NCI-H2107 (cell line): ENCODE data around the gene PRPS1L1.

ENCODE experiments used
- DNase-seq: peaks from one replicate; lab custom pipeline; 2025; lab: John Stamatoyannopoulos, UW

PRPS1L1 gene

GRCh38 chr7:18013936-18014335 lies 13.7 kb downstream of the PRPS1L1 start:
- no peak for DNase-seq

- DNase-seq = no peak
Observed at GRCh38 chr7:18004372-18004771, 23.3 kb downstream of the PRPS1L1 start.

GRCh38 chr7:18003286-18003994 lies 24.2 kb downstream of the PRPS1L1 start:
- DNase-seq = no peak

GRCh38 chr7:17998692-17999091 lies 29.0 kb downstream of the PRPS1L1 start:
- DNase-seq = no peak

GRCh38 chr7:17996442-17997223 lies 31.0 kb downstream of the PRPS1L1 start:
- DNase-seq = no peak

GRCh38 chr7:17996040-17996439 lies 31.6 kb downstream of the PRPS1L1 start:
- no peak for DNase-seq

- DNase-seq = no peak
Observed at GRCh38 chr7:17994079-17994850, 33.4 kb downstream of the PRPS1L1 start.

- no peak for DNase-seq
Observed at GRCh38 chr7:17991866-17992648, 35.6 kb downstream of the PRPS1L1 start.

- no peak for DNase-seq
Observed at GRCh38 chr7:17990761-17991160, 36.9 kb downstream of the PRPS1L1 start.

- DNase-seq = no peak
Observed at GRCh38 chr7:17989546-17989945, 38.1 kb downstream of the PRPS1L1 start.

GRCh38 chr7:17988858-17989257 lies 38.8 kb downstream of the PRPS1L1 start:
- DNase-seq = no peak

- DNase-seq = no peak
Observed at GRCh38 chr7:17988141-17988540, 39.5 kb downstream of the PRPS1L1 start.

GRCh38 chr7:17986851-17987250 lies 40.8 kb downstream of the PRPS1L1 start:
- no peak for DNase-seq

- DNase-seq = no peak
Observed at GRCh38 chr7:17985473-17986239, 42.0 kb downstream of the PRPS1L1 start.

- DNase-seq = no peak
Observed at GRCh38 chr7:17984288-17984687, 43.4 kb downstream of the PRPS1L1 start.

GRCh38 chr7:17983221-17984062 lies 44.2 kb downstream of the PRPS1L1 start:
- DNase-seq = no peak

- DNase-seq = no peak
Observed at GRCh38 chr7:17976952-17977351, 50.7 kb downstream of the PRPS1L1 start.
